Mesendoderm (in vitro differentiated cells): ENCODE measurements around the gene IFI35. TPM values are rescaled to one million over a fixed set of nuclear protein-coding genes. Genes with fewer than 3 reads are reported as not detected.
"Not testable (repeated sequence)": the region's sequence is repeated elsewhere in the genome, so short reads cannot be mapped to it uniquely, and the experiment has no call there.

Source experiments
- DNase-seq: peaks from one replicate; pipeline ENCODE4 v3.0.0; 2013
- H2AK5ac ChIP-seq: 2 replicates; pipeline ENCODE4 v1.6.1; 2013; ENCODE audit warnings: low read length, inconsistent platforms
- H2BK120ac ChIP-seq: 2 replicates; pipeline ENCODE4 v1.6.1; 2013; ENCODE audit warnings: low read depth, mild to moderate bottlenecking, low read length, moderate library complexity, mixed read lengths
- H2BK15ac ChIP-seq: replicated peaks from 2 replicates; pipeline ENCODE4 v1.6.1; 2013; ENCODE audit warnings: low read depth, mild to moderate bottlenecking, moderate library complexity
- H2BK5ac ChIP-seq: 2 replicates; pipeline ENCODE4 v1.6.1; 2013; ENCODE audit warnings: low read length, inconsistent platforms
- H3K18ac ChIP-seq: 2 replicates; pipeline ENCODE4 v1.6.1; 2013; ENCODE audit warnings: mild to moderate bottlenecking, low read length, mixed read lengths
- H3K23ac ChIP-seq: one replicate; pipeline ENCODE4 v1.6.1; 2013; ENCODE audit warnings: low read length
- H3K27ac ChIP-seq: 2 replicates; pipeline ENCODE4 v1.5.1; 2013; ENCODE audit warnings: low read depth, mild to moderate bottlenecking, inconsistent platforms, low read length, moderate library complexity
- H3K27me3 ChIP-seq: 2 replicates; pipeline ENCODE4 v1.6.1; 2013; ENCODE audit warnings: low read length, control low read depth, mild to moderate bottlenecking, inconsistent platforms; ENCODE audit not compliant: insufficient read depth, poor library complexity
- H3K36me3 ChIP-seq: 2 replicates; pipeline ENCODE4 v1.6.1; 2013; ENCODE audit warnings: low read length, inconsistent platforms; ENCODE audit not compliant: control insufficient read depth, insufficient read depth
- H3K4ac ChIP-seq: one replicate; pipeline ENCODE4 v1.6.1; 2013; ENCODE audit warnings: low read depth, mild to moderate bottlenecking, low read length, moderate library complexity
- H3K4me1 ChIP-seq: 2 replicates; pipeline ENCODE4 v1.6.1; 2013; ENCODE audit warnings: low read depth, low read length, inconsistent platforms; ENCODE audit not compliant: control insufficient read depth
- H3K4me2 ChIP-seq: 2 replicates; pipeline ENCODE4 v1.6.1; 2013; ENCODE audit warnings: low read length
- H3K4me3 ChIP-seq: 2 replicates; pipeline ENCODE4 v1.5.1; 2013; ENCODE audit warnings: mild to moderate bottlenecking, low read length
- H3K56ac ChIP-seq: one replicate; pipeline ENCODE4 v1.6.1; 2013; ENCODE audit warnings: low read length
- H3K79me1 ChIP-seq: 2 replicates; pipeline ENCODE4 v1.6.1; 2013; ENCODE audit warnings: low read length, inconsistent platforms
- H3K79me2 ChIP-seq: 2 replicates; pipeline ENCODE4 v1.6.1; 2013; ENCODE audit warnings: mild to moderate bottlenecking, low read length; ENCODE audit not compliant: control insufficient read depth, insufficient read depth
- H3K9ac ChIP-seq: 2 replicates; pipeline ENCODE4 v1.6.1; 2013; ENCODE audit warnings: low read length, inconsistent platforms
- H4K5ac ChIP-seq: one replicate; pipeline ENCODE4 v1.6.1; 2013; ENCODE audit warnings: low read length
- H4K8ac ChIP-seq: one replicate; pipeline ENCODE4 v1.6.1; 2013; ENCODE audit warnings: low read depth, mild to moderate bottlenecking, control low read depth, low read length, moderate library complexity
- WGBS: extraction: QIAGEN DNeasy Blood & Tissue Kit; methylation state at CpG from one replicate; pipeline ENCODE4 v1.1.7; 2013; ENCODE audit warnings: low lambda C conversion rate, missing lambda C conversion rate; ENCODE audit not compliant: insufficient coverage; ENCODE audit errors: extremely low coverage; 5-methylcytosine and 5-hydroxymethylcytosine counted together
- small RNA-seq: library from polyadenylated mRNA; stranded (forward); fragments of <200 nt; extraction: miRNeasy Mini kit (QIAGEN cat#:217004); gene quantifications from one replicate; pipeline ENCODE3, GENCODE V24; 2013; ENCODE audit not compliant: insufficient read depth

IFI35 gene

GRCh38 chr17:43051969-43052368 lies 45.4 kb downstream of the IFI35 start:
- Histone ChIP-seq H4K5ac (no peak overlapping the region), H3K36me3 (peaks cover 8% of the 10 kb centered on the region), H3K79me1 (no peaks in the 10 kb centered on the region), H3K27ac (no peak overlapping the region), H4K8ac (no peak overlapping the region), H3K4ac (no peak overlapping the region), H3K23ac (no peak overlapping the region), H2BK120ac (no peak overlapping the region), H3K9ac (no peak overlapping the region), H3K27me3 (no peaks in the 10 kb centered on the region), H3K4me1 (no peaks in the 10 kb centered on the region), H3K56ac (no peak overlapping the region), H3K79me2 (no peaks in the 10 kb centered on the region), H3K4me3 (no peak overlapping the region), H3K18ac (no peak overlapping the region), H2BK5ac (no peak overlapping the region), H3K4me2 (no peak overlapping the region), H2AK5ac (no peak overlapping the region), H2BK15ac (no peak overlapping the region)
- WGBS: no CpG with 5 or more reads among the region's 1 CpG
- no peak for DNase-seq

- not testable (repeated sequence) for H3K23ac ChIP-seq, H3K27me3 ChIP-seq, H3K79me2 ChIP-seq, H2BK5ac ChIP-seq, H3K9ac ChIP-seq, H2AK5ac ChIP-seq, DNase-seq, H3K36me3 ChIP-seq, H3K27ac ChIP-seq, H3K4ac ChIP-seq, H3K18ac ChIP-seq, H2BK15ac ChIP-seq, H4K5ac ChIP-seq, H4K8ac ChIP-seq, H3K4me1 ChIP-seq, H3K4me2 ChIP-seq, H2BK120ac ChIP-seq, H3K4me3 ChIP-seq, H3K56ac ChIP-seq, H3K79me1 ChIP-seq
- no CpG with 5 or more reads among the region's 7 CpGs for WGBS
Measured at GRCh38 chr17:43053008-43053407, 46.4 kb downstream of the IFI35 start.

GRCh38 chr17:43056051-43056450 lies 49.5 kb downstream of the IFI35 start:
- H4K5ac ChIP-seq: no peak overlapping the region
- no peaks in the 10 kb centered on the region for H3K27me3 ChIP-seq
- no peak overlapping the region for H3K9ac ChIP-seq
- H3K27ac ChIP-seq: no peak overlapping the region
- no peak overlapping the region for H2BK15ac ChIP-seq
- H3K79me1 ChIP-seq: no peaks in the 10 kb centered on the region
- no CpG with 5 or more reads among the region's 7 CpGs for WGBS
- peaks cover 4% of the 10 kb centered on the region for H3K36me3 ChIP-seq
- no peak overlapping the region for H4K8ac ChIP-seq
- H2BK120ac ChIP-seq: no peak overlapping the region
- no peak overlapping the region for H3K18ac ChIP-seq
- no peaks in the 10 kb centered on the region for H3K4me1 ChIP-seq
- DNase-seq: no peak
- no peak overlapping the region for H3K4me3 ChIP-seq
- no peak overlapping the region for H2BK5ac ChIP-seq
- no peak overlapping the region for H3K4ac ChIP-seq
- no peak overlapping the region for H3K56ac ChIP-seq
- no peak overlapping the region for H3K23ac ChIP-seq
- no peak overlapping the region for H2AK5ac ChIP-seq
- no peaks in the 10 kb centered on the region for H3K79me2 ChIP-seq
- H3K4me2 ChIP-seq: no peak overlapping the region

- Histone ChIP-seq H3K9ac (no peak overlapping the region), H3K27me3 (no peaks in the 10 kb centered on the region), H3K36me3 (no peaks in the 10 kb centered on the region), H3K4me1 (no peaks in the 10 kb centered on the region), H3K18ac (no peak overlapping the region), H3K79me1 (no peaks in the 10 kb centered on the region), H2BK120ac (no peak overlapping the region), H2BK15ac (no peak overlapping the region), H2AK5ac (no peak overlapping the region), H4K8ac (no peak overlapping the region), H3K4me3 (no peak overlapping the region), H2BK5ac (no peak overlapping the region), H3K23ac (no peak overlapping the region), H3K56ac (no peak overlapping the region), H3K4ac (no peak overlapping the region), H3K79me2 (no peaks in the 10 kb centered on the region), H3K27ac (no peak overlapping the region), H3K4me2 (no peak overlapping the region), H4K5ac (no peak overlapping the region)
- no CpG with 5 or more reads among the region's 10 CpGs for WGBS
- DNase-seq: no peak
Measured at GRCh38 chr17:43062984-43063638, 56.5 kb downstream of the IFI35 start.

Small RNA genes lying within 50 kb of the gene (small RNA-seq; reads per million reads assigned to genes)
- gene AARSD1: not detected
